HG02938 (cell line): ENCODE measurements around the gene ADGRD1.
"Not testable (repeated sequence)": the region's sequence is repeated elsewhere in the genome, so short reads cannot be mapped to it uniquely, and the experiment has no call there.

ENCODE experiments used
- ATAC-seq: cut with Tn5 transposase; IDR thresholded peaks from one replicate; pipeline ENCODE4 v1.9.1; 2021; ENCODE audit warnings: mild to moderate bottlenecking, moderate library complexity; ENCODE audit not compliant: unreplicated experiment

ADGRD1 gene

DNA sequence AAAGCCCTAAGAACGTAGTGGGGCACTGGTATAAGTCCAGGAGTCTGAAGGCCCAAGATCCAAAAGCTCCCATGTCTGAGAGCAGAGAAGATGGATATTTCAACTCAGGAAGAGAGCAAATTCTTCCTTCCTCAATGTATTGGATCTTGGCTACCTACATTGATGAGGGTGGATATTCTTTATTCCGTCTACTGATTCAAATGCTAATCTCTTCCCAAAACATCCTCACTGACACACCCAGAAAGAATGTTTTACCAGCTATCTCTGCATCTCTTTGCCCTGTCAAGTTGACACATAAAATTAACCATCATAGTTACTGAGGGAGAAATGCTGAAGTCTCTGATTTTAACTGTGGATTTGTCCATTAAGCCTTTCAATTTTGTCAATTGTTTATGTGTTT is 16.6 kb upstream of the ADGRD1 start:
- no peak for ATAC-seq

DNA sequence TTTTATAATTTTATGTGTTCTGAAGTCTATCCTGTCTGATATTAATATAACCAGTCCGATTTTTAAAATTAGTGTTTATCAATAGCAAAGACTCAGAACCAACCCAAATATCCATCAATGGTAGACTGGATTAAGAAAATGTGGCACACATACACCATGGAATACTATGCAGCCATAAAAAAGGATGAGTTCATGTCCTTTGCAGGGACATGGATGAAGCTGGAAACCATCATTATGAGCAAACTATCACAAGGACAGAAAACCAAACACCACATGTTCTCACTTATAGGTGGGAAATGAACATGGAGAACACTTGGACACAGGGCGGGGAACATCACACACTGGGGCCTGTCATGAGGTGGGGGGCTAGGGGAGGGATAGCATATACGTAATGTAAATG is 16.2 kb upstream of the ADGRD1 start:
- ATAC-seq = not testable (repeated sequence)

DNA sequence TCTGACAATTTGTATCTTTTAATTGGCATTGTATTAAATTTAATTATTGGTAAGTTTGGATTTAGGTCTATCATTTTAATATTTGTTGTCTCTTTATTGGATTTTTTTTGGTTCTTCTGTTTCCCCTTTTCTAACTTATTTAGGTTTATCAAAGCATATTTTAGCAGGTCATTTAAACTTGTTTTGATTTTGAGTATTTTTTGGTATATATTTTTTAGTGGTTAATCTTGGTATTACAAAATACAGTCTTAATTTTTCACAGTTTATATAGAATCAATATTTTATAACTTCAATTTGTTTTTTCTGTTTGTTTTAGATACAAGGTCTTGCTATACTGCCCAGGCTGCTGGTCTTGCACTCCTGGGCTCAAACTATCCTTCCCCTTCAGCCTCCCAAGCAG is 15.5 kb upstream of the ADGRD1 start:
- ATAC-seq = no peak

DNA sequence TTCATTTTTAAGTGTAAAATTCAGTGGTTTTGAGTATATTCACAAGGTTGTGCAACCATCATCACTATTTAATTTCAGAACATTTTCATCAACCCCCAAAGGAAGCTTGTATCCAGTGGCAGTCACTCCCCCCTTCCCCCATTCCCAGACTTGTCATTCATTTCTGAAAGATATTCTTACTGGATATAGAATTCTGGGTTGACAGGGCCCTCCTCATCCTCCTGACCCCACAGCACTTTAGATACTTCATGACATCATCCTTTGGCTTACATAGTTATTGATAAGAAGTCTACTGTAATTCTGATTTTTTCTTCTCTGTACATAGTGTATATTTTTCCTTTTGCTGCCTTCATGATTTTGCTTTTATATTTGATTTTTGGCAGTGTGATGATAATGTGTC is 8.8 kb upstream of the ADGRD1 start:
- no peak for ATAC-seq

DNA sequence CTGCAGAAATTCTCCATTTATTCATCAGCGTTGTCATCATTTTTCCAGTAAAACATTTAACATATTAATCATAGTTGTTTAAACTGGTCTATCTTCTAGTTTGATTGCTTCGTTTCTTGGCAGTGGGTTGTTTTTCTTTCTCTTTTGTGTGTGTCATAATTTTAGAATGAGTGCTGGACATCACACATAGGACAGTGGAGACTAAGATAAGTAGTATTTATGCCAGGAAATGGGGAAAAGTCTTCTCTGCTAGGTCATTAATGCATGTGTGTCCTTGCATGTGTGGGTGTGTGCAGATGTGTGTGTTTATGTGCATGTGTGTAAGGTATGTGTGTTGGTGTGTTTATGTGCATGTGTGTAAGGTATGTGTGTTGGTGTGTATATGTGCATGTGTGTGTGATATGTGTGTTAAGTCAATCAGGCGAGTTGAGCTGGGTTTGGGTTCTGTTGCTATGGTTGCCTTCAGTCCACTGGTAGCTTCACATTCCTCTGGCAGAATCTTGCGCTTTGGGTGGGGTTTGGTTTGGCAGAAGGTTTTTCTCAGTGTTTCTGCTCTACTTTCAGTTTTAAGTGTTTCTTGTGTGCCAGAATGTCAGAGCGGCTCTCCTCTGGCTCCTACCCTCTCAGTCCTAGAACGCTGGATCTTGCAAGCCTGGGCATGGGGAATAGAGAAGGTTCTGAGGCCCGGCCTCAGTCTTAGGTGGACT is 7.8 kb upstream of the ADGRD1 start:
- no peak for ATAC-seq

DNA sequence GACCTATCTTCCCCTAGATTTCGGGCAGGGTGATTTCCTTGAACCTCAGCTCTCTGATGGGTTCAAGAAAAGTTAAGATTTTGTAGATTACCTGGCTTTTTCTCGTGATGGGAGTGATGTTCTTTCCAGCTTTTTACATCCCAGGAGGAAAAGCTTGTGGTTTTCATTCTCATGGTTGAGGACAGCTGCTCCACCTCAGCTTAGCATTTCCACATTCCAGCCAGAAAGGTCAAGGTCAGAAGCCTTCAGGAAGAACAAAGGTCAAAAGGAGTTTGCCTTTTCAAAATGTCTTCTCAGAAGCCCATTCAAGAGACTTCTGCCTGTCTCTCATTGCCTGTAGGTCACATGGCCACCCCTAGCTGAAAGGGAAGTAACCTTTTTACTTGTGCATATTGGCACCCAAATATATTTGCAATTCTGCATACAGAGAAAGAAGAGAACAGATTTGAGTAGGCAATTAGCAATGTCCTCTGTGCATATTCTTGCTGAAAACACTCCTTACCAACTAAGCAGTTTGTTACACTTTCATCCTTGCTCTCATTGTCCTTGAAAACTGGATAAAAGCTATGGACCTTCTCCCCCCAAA is 6.6 kb upstream of the ADGRD1 start:
- ATAC-seq = no peak

DNA sequence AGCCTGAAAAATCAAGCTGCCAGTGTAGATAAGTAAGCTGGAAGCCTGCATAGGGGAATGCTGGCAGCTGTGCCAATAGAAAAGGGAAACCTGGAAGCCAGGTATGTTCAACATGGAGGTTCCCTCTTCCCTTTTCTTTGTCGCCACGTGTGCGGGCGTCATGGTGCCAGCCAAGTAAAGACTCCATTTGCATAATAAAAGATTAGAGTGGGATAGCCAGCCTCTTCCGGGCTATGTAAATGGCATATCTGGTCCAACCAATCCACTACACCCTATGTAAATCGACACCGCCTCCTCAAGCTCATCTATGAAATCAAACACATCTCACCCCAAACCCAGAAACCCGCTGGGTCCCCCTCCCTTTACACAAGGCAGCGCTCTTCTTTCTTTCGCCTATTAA is 5.6 kb upstream of the ADGRD1 start:
- no peak for ATAC-seq

DNA sequence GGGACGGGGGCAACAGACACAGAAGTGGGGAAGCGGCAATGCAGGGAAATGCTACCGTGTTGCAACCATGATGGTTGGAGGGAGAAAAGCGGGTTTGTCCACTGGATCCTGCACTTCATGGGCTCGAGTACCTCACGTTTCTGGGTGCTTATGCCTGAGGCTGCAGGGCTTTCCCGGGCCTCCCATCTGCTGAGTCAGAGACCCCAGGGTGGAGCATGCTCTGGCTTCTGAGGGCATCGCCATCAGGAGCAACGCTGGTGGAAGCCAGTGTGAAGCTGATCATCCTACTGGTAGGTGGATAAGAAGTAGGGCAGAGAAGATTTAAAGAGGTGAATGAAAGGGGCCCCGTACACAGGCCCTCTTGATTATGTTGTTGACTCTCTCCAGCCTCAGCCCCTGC is 5.0 kb upstream of the ADGRD1 start:
- no peak for ATAC-seq

DNA sequence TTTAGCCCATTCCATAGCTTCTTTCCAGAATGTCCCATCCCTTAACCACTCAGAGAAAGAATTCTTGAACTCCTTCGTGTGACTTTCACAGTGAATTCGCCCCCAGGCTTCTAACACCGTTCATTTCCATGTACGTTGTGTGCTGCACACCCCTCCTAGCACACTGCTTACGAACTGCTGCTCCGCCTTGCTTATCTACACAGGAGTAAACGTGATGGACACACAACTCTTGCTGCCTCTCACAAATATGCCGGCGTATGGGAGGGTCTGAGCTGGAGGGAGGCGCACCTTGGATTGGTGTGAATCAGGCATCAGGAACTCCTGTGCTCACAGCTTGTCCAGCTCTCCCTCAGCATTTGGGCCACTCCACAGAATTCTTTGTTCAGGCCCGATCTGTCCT is 3.9 kb upstream of the ADGRD1 start:
- ATAC-seq = no peak

DNA sequence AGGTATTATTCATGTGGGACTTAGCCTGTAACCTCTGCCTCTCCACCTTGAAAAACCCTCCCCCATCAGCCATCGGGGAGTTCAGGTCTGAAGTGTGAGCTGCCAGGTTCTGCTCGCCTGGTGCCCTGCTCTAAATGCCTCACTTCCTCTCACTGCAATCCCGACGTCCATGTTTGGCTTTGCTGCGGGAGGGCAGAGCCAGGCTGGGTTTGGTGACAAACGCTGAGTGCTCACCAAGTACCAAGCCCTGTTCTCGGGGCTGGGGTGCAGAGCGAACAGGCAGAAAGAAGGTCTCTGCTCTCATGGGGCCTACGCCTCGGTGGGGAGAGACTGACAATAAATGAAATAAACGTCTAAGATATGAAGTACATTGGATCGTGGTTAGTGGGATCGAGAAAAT is 2.1 kb upstream of the ADGRD1 start:
- ATAC-seq = no peak

DNA sequence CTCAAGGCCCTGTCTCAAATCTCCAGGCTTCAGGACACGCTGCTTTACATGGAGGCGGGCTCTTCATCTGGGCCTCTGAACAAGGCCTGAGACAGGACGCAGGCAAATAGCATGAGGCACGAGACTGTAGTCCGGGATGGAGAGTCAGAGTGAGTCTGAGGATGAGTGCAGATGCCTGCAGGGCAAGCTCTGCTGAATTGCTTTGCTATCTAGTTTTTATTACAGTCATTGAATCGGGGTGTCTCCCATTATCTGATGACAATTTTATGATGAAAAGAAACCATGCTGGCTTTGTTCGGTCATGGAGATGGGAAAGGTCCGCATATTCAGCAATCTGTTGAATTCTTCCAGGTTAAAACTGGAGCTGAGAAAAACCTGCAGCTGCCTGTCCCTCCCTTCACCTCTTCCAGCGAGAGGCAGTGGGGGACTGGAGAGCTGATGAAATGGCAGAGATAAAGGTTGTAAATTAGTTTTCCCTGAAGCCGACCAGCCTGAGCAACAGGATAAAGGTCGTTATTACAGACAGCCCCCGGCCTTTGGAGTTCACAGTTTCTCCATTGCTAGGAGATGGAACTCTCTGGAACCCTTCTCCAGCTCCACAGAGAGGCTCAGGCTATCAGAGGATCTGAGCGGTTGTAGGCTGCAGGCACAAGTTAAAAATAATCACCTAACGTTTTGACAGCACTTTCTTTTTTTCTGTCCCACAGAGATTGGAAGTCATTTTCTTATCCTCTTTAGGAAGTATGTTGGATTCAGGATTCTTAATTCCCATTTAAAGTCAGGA is 1.3 kb upstream of the ADGRD1 start:
- ATAC-seq = no peak

DNA sequence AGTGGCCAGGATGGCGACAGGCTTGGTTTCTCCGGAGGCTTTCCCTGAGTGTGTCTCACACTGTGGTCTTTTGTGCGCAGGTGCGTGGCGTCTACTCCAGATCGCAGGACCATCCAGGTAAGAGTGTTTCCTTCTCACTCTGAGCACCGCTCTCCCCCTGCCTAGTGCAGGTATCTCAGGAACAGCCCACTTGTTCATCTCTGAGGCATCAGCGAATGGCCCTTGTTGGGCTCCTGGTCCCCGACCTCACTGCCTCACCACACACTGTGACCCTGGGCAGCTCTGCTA is 781 bp downstream of the ADGRD1 start:
- ATAC-seq = no peak

DNA sequence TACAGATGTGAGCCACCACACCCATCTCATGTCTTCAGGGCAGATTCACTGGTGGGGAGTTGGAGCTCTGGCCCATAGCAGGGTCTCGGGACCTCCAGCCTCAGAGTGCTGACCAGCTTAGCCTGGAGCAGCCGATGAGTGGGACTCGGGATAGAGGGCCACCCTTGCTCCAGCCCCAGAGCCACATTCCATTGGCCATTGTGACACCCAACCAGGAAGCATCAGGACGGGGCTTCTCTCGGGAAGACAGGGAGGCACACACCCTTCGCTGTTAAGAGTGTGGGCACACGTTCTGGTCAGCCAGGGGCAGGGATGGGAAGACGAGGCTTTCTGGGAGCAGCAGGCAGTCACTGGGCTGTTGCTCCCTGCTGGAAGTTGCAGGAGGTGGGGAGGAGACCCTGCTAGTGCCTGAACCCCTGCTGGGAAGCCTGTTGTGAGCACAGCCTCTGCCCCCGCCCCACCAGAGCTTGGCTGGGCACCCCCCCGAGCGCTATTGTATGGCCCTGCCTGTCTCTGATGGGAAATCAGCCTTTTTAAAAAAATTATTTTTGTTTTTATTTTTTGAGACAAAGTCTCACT is 1.6 kb downstream of the ADGRD1 start:
- no peak for ATAC-seq

DNA sequence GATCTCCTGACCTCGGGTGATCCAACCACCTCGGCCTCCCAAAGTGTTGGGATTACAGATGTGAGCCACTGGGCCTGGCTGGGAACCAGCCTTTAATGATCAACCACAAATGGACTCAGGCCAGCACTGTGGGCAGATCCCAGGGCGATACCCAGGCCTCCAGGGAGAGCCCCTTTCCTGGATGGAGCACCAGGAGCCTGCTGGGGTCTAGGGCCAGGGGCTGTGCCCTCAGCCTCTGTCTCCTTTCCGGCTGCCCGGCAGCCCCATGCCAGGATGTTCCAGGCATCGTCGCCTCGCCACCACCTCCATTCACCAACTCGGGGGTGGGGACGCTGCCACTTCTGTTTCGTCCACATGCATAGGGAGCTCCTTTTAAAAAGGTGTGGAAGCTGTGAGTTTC is 2.3 kb downstream of the ADGRD1 start:
- ATAC-seq = no peak

DNA sequence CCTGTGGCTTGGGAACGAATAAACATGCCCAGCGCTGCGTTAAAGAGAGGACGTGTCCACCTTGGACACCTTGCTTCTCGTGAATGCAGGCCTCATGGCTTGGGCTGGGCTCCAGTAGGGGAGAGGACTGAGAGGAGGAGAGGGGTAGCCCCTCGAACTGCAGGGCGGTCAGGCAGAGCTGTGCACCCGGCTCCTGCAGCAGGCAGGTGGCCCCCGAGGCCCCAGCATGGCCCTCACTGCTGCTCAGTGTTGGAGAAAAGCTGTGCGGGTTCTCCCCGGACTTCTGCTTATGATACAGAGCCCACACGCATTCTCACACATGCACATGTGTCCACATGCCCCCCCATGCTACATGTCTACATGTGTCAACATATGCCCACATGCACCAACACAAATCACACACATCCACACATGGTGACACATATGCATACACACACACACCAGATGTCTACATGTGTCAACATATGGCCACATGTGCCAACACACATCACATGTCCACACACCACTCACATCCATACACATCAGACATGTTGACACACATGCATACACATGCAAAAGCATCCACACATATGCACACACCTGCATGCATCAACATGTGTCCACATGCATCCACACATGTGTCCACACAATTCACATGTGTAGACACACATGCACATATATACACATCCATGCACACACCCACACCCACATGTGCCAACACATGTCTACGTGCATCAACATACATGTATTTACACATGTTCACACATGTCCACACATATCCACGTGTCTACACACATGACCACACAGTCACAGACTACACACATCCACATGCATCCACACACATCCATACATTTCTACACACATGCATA is 3.0 kb downstream of the ADGRD1 start:
- no peak for ATAC-seq

DNA sequence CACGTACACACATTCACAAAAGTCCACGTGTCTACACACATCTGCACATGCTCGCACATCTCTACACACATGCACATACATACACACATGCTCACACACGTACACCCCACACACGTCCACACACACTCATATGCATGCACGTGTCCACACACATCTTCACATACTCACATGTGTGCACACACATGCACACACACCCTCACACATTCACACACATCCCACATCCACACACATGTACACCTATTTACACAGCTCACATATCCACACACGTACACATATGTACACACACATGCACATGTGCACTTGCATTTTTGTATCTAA is 3.6 kb downstream of the ADGRD1 start:
- ATAC-seq = no peak

DNA sequence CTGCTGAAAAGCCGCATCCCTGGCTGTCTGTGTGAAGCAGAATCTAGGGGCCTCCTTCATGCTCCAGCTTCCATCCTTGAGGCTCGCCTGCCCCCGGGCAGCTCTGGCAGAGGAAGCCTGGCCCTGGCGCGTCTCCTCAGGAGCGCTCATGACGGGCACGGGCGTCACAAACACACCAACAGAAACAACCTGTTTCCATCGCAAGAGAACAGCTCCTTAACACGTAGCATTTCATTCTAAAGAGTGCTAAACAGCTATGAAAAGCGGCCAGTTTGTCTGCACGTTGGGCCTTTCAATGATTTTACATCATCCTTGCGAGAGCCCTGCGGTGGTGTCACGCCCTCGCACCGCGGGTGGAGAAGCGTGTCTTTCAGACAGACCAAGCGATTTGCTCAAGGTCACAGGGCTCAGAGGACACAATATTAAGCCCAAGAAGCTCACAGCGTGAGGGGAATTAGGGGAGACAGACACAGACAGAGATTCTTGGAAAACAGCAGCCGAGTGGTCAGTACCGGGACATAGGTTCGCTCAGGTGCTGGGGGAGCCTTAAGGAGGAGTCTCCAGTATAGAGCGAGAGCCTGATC is 4.9 kb downstream of the ADGRD1 start:
- ATAC-seq = no peak

DNA sequence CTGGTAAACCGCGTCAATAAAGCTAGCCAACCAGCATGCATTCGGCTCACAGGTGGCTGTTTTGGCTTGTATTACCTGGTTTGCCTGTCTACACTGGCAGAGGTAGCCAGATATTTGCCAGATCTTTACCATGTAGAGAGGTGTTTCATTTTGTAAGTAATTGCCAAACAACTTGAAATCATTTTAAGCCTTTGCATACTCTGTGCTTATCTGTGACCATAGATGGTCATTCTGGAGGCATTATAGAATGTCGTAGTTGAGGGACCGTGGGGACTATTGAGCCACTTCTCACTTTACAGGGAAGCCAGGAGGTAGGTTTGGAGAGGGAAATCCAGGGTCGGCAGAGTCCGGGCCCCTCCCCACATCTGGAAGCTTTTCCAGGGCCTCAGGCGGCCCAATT is 5.9 kb downstream of the ADGRD1 start:
- no peak for ATAC-seq

DNA sequence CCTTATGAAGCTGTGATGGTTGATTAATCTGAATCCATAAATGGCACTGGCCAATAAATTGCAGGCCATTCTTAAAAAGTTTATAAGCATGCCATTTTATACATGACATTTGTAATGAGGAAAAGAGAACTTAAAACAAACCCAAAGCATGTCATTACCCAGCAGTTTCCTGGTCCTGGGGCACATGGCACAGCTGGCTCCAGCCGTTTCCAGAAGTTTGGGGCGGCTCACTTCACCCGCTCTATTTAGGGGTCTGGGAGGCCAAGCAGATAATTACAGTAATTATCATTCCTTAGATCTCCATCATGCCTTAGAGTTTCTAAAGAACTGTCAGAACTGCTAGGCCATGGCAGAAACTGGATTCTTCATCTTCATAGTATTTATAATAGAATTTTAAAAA is 6.4 kb downstream of the ADGRD1 start:
- ATAC-seq = no peak

DNA sequence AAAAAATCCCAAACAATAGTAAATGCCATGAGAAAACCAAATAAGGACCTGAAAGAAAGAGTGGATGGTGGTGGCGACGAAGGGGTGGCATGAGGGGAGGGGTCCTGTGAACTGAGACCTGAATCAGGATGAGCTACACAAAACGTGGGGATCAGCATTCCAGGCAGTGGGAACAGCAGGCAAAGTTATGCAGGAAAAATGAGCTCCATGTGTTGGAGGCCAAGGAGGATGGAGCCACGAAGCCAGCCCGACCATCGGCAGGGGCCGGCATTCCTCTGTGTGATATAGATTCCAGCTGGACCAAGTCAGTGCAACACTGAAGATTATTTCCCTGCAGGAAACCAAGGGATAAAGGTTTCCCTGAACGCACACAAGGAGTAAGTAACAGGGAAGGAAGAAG is 7.1 kb downstream of the ADGRD1 start:
- ATAC-seq = no peak

DNA sequence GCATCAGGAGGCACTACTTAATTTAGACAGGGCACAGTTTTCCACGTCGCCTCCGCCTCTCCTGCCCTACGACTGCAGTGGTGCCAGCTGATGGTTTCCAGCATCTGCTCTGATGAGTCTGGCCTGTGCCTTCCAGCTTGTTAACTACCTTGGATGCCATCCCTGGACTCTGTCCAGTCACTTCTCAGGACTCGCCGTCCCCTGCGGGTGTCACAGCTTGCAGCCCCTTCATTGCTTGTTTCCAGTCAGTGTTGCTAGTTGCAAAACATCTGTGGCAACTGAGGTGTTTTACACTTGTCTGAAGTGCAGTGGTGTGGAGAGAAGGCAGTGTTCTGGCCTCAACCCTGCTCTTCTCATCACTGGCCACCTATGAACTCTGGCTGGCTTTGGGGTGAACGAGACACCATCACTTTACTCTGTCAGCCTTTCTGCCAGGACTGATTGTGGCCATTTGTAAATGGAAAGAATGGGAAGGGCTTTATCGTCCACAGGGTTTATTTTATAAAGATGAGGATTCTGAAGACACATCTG is 8.3 kb downstream of the ADGRD1 start:
- ATAC-seq = no peak
